Kidney (tissue), 14 donors: ENCODE measurements around the gene MLLT10. TPM values are rescaled to one million over a fixed set of nuclear protein-coding genes. Genes with fewer than 3 reads are reported as not detected.
"Not testable (repeated sequence)": the region's sequence is repeated elsewhere in the genome, so short reads cannot be mapped to it uniquely, and the experiment has no call there.

Experiments
- DNase-seq, 5 donors: peaks; one replicate each; pipeline ENCODE4 v3.0.0-alpha.2; 2013 to 2020
- FAIRE-seq: peaks from 2 replicates; lab custom pipeline; 2012; peaks lifted over from hg19 to GRCh38; lab: Jason Lieb, UNC
- H3K27ac ChIP-seq, 2 donors: one replicate each; pipeline ENCODE4 v1.7.0; 2013; ENCODE audit warnings: low read depth in 2 of 2, low read length in 2 of 2, inconsistent platforms in 1 of 2
- H3K27me3 ChIP-seq: one replicate; pipeline ENCODE4 v1.7.1; 2013; ENCODE audit warnings: low read length, inconsistent platforms; ENCODE audit not compliant: control insufficient read depth, insufficient read depth
- H3K36me3 ChIP-seq, 3 donors: one replicate each; pipeline versions ENCODE4 v1.7.0 to v1.7.1; 2013; ENCODE audit warnings: low read length in 3 of 3, control low read depth in 1 of 3, inconsistent platforms in 1 of 3; ENCODE audit not compliant: insufficient read depth in 3 of 3, control insufficient read depth in 2 of 3
- H3K4me1 ChIP-seq, 3 donors: one replicate each; pipeline versions ENCODE4 v1.7.0 to v1.7.1; 2013; ENCODE audit warnings: low read length in 3 of 3, inconsistent platforms in 1 of 3, low read depth in 1 of 3; ENCODE audit not compliant: control insufficient read depth in 2 of 3, insufficient read depth in 2 of 3
- H3K4me3 ChIP-seq, 3 donors: one replicate each; pipeline versions ENCODE4 v1.7.0 to v1.8.1; 2013; ENCODE audit warnings: low read length in 3 of 3, control low read depth in 1 of 3, inconsistent platforms in 1 of 3
- H3K9ac ChIP-seq, 3 donors: one replicate each; pipeline versions ENCODE4 v1.7.0 to v1.7.1; 2013; ENCODE audit warnings: low read length in 3 of 3, control low read depth in 1 of 3, inconsistent platforms in 1 of 3
- H3K9me3 ChIP-seq, 3 donors: one replicate each; pipeline versions ENCODE4 v1.7.0 to v1.7.1; 2013; ENCODE audit warnings: low read length in 3 of 3, control low read depth in 1 of 3, inconsistent platforms in 1 of 3; ENCODE audit not compliant: control insufficient read depth in 2 of 3, insufficient read depth in 1 of 3
- intact Hi-C: fragments of 100-400 bp; cut with DNase I; formaldehyde crosslinking; loops from one replicate; pipeline ENCODE4 v1.11.1; 2022
- polyA plus RNA-seq: library from polyadenylated mRNA; stranded (reverse); fragments of 350-450 nt; fragmentation: Illumina TruSeq; extraction: RNeasy Lipid Tissue Mini Kit (QIAGEN cat#74804); gene quantifications from one replicate; pipeline ENCODE4 v1.2.3, GENCODE V29; 2014; ENCODE audit warnings: low read depth, low replicate concordance; ENCODE audit not compliant: insufficient read depth
- total RNA-seq: library from RNA; stranded (reverse); fragmentation: NEBNext Ultra II Directional; extraction: Animal tissue kit (Norgen Biotek cat#: 25700); gene quantifications from one replicate; pipeline ENCODE4 v1.2.1, GENCODE V29; 2021
- TF ChIP-seq, protein P1 (sequence below): IDR thresholded peaks from 3 replicates; pipeline ENCODE4 v1.5.1; 2012; ENCODE audit warnings: mild to moderate bottlenecking, moderate library complexity, borderline replicate concordance; ENCODE audit not compliant: insufficient read depth; ENCODE audit errors: extremely low read depth
- donor health status: control.
- donor health status: control.
- donor health status: control.
- donor health status: control.
- donor health status: control.
- donor health status: DM: yes; HTN: yes; CAD: no.
- donor health status: Normal renal cell carcinoma (clear cell type).

MLLT10 gene
- total and polyA plus RNA-seq, 2 donors from 2014 or later: 11.0 to 54.2 TPM

DNA sequence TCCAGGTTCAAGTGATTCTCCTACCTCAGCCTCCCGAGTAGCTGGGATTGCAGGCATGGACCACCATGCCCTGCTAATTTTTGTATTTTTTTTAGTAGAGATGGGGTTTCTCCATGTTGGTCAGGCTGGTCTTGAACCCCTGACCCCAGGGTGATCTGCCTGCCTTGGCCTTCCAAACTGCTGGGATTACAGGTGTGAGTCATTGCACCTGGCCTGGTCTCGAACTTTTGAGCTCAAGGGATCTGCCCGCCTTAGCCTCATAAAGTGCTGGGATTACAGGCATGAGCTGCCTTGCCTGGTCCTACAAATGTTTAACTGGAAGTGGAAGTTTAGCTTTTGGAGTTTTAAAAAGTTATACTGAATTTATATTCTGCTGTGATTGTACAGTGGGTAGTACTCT is 2.8 kb downstream of the MLLT10 start:
- Histone ChIP-seq H3K9me3 (no peaks in the 10 kb centered on the region), H3K27ac (no peak overlapping the region), H3K4me1 (peaks cover 0 to 7% (median 6%) of the 10 kb centered on the region in 3 donors), H3K36me3 (peaks cover 2 to 14% (median 5%) of the 10 kb centered on the region in 3 donors), H3K27me3 (no peaks in the 10 kb centered on the region), H3K9ac (no peak overlapping the region), H3K4me3 (no peak overlapping the region)
- TF ChIP-seq, protein P1, sequence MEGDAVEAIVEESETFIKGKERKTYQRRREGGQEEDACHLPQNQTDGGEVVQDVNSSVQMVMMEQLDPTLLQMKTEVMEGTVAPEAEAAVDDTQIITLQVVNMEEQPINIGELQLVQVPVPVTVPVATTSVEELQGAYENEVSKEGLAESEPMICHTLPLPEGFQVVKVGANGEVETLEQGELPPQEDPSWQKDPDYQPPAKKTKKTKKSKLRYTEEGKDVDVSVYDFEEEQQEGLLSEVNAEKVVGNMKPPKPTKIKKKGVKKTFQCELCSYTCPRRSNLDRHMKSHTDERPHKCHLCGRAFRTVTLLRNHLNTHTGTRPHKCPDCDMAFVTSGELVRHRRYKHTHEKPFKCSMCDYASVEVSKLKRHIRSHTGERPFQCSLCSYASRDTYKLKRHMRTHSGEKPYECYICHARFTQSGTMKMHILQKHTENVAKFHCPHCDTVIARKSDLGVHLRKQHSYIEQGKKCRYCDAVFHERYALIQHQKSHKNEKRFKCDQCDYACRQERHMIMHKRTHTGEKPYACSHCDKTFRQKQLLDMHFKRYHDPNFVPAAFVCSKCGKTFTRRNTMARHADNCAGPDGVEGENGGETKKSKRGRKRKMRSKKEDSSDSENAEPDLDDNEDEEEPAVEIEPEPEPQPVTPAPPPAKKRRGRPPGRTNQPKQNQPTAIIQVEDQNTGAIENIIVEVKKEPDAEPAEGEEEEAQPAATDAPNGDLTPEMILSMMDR: no peak
- no peak for FAIRE-seq
- intact Hi-C loops: no loop called here
- DNase-seq: no peak

- H3K27ac ChIP-seq, H3K4me3 ChIP-seq, intact Hi-C loops, H3K4me1 ChIP-seq, H3K27me3 ChIP-seq, DNase-seq, FAIRE-seq, H3K9me3 ChIP-seq, H3K9ac ChIP-seq: not testable (repeated sequence)
- peaks cover 10 to 30% (median 11%) of the 10 kb centered on the region in 3 donors for H3K36me3 ChIP-seq
Measured at GRCh38 chr10:21540701-21541100, 6.7 kb downstream of the MLLT10 start.

DNA sequence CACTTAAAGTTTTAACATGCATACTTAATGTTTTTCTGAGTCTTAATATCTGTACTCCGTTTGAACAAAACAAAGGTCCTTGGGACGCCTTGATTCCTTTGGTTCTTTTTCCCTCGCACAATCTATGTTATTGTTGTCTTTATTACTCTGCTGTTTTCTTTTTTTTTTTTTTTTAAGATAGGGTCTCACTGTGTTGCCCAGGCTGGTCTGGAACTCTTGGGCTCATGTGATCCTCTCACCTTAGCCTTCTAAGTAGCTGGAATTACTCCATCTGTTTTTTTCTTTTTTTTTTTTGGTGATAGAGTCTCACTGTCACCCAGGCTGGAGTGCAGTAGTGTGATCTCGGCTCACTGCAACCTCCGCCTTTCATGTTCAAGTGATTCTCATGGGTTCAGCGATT is 13.2 kb downstream of the MLLT10 start:
- no peak for DNase-seq
- intact Hi-C loops: no loop called here
- TF ChIP-seq, protein P1: no peak
- Histone ChIP-seq H3K27ac (no peak overlapping the region), H3K4me3 (no peak overlapping the region), H3K4me1 (peaks cover 0 to 7% (median 0%) of the 10 kb centered on the region in 3 donors), H3K9ac (no peak overlapping the region), H3K27me3 (no peaks in the 10 kb centered on the region), H3K36me3 (peaks cover 8 to 12% (median 9%) of the 10 kb centered on the region in 3 donors), H3K9me3 (no peaks in the 10 kb centered on the region)
- FAIRE-seq: no peak

GRCh38 chr10:21552638-21553037 is 18.6 kb downstream of the MLLT10 start:
- DNase-seq: no peak
- intact Hi-C loops: no loop called here

More at GRCh38 chr10:21552638-21553037, 18.6 kb downstream of the MLLT10 start:
- H3K4me3 ChIP-seq: no peak overlapping the region
- no peak overlapping the region for H3K27ac ChIP-seq
- no peak overlapping the region for H3K9ac ChIP-seq
- H3K4me1 ChIP-seq: peaks cover 0 to 7% (median 0%) of the 10 kb centered on the region in 3 donors
- no peak for FAIRE-seq
- no peaks in the 10 kb centered on the region for H3K27me3 ChIP-seq
- TF ChIP-seq, protein P1: no peak
- peaks cover 2 to 8% (median 6%) of the 10 kb centered on the region in 3 donors for H3K36me3 ChIP-seq
- no peaks in the 10 kb centered on the region for H3K9me3 ChIP-seq
